Epithelial cell of proximal tubule (primary cell): ENCODE results near the gene FRZB. TPM values are rescaled to one million over a fixed set of nuclear protein-coding genes. Genes with fewer than 3 reads are reported as not detected.
"Not testable (repeated sequence)": the region's sequence is repeated elsewhere in the genome, so short reads cannot be mapped to it uniquely, and the experiment has no call there.

Experiments
- DNase-seq: peaks from one replicate; pipeline ENCODE4 v3.0.0-alpha.2; 2011; ENCODE audit warnings: low read depth
- H3K4me3 ChIP-seq: 2 replicates; pipeline ENCODE4 v1.5.1; 2011; ENCODE audit warnings: low read depth, mild to moderate bottlenecking, low read length
- total RNA-seq: library from RNA; depleted of rRNA; stranded (reverse); fragments of >200 nt; gene quantifications from 2 replicates; pipeline ENCODE4 v1.2.3, GENCODE V29; 2015
- TF ChIP-seq, protein P1 (sequence below): conservative IDR thresholded peaks from 2 replicates; pipeline ENCODE4 v1.5.1; 2012; ENCODE audit warnings: low read depth, mild to moderate bottlenecking, low read length

The FRZB gene
- total RNA-seq, 1 donor from 2014 or later, result not detected

DNA sequence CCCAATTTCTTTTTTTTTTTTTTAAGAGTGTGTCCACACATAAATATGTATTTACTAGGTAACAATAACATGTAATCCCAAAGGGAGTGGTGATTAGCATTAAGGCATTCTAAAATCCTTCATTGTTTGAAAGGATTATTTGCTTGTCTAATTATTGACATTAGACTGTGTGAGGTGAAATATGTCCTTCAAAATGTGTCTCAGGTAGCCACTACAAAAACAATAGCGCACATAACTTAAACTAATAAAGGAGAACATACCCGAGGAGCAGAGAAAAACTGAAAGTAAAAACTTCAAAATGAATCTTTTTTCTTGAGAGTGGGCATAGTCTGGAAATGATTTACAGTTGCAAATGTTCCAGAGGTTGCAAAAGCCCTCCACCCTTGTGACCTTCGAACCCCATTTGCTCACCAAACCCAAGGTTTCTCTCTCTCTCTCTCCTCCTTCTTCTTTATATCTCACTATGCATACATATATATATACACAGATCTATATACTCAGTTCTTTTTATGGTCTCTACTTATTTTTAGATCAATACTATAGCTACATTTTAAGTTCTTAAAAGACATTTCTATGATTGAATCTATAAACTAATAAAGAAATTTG, 24.4 kb upstream of the FRZB start:
- DNase-seq, result no peak

DNA sequence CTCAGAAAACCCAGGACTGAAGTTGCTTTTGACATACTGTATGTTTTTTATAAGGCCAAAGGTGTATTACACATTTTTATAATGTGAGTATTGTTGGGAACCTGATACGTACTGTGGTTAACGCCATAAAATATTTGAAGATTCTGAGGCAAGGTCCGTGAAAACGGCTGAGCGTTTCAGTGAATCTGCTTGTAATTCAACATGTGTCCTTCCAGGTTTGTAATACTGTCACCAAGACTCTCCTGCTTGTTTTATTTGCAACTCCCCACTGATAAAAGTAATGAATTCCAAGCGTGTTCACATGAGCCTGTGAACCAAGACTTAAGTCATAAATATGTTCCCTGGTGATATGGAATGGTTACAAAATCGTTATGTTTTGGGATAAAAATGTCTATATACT, 23.9 kb upstream of the FRZB start:
- TF ChIP-seq, protein P1, sequence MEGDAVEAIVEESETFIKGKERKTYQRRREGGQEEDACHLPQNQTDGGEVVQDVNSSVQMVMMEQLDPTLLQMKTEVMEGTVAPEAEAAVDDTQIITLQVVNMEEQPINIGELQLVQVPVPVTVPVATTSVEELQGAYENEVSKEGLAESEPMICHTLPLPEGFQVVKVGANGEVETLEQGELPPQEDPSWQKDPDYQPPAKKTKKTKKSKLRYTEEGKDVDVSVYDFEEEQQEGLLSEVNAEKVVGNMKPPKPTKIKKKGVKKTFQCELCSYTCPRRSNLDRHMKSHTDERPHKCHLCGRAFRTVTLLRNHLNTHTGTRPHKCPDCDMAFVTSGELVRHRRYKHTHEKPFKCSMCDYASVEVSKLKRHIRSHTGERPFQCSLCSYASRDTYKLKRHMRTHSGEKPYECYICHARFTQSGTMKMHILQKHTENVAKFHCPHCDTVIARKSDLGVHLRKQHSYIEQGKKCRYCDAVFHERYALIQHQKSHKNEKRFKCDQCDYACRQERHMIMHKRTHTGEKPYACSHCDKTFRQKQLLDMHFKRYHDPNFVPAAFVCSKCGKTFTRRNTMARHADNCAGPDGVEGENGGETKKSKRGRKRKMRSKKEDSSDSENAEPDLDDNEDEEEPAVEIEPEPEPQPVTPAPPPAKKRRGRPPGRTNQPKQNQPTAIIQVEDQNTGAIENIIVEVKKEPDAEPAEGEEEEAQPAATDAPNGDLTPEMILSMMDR, result no peak
- H3K4me3 ChIP-seq, result no peak overlapping the region
- DNase-seq, result no peak

More for the DNA sequence above, 24.4 kb upstream of the FRZB start:
- H3K4me3 ChIP-seq, result peak overlapping the region; percentile 31
- TF ChIP-seq, protein P1, result no peak

DNA sequence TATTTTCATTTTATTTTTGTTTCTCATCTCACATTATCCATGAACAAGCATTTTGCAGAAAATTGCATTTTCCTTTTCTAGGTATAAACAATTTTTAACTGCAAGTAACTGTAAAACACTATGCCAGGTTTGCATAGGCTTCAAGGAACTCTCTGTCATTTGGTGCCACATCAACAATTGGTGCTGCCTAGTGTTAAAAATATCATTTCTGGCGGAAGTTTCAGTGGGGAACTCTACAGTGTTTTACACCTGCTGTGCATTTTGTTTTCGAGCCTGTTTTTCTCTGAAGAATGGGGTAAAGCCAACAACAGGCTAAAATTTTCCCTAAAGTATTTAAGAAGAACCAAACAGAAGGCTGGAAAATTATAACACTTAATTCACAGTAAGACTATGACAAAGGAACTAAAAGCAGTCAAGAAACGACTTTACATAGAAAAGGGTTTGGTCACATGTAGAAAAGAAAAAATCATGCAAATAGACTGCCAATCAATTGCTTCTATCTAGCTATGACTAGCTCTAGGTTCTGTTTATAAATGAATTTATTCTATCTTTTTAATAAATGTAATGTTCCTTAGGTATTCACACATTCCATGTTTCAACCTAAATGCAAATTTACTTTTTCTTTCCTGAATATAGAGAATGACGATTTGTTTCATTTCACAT, 21.4 kb upstream of the FRZB start:
- TF ChIP-seq, protein P1, result no peak
- no peak overlapping the region for H3K4me3 ChIP-seq
- DNase-seq, result no peak

DNA sequence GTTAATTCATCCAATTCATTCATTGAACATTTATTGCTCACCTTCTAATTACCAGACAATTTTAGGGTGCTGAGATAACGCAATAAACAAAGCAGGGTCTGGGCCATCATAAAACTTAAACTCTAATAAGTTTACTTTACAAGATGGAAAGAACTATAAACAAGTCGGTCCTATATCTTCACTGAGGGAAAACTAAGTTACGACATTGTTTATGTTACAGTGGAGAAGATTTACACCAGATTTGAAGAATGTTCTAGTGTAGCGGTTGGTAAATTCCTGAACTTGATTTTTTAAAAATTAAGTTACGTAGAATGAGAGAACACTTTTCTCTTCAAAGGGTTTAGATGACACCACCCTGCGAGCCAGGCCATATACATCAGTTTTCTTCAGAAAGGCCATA, 20.7 kb upstream of the FRZB start:
- H3K4me3 ChIP-seq, result no peak overlapping the region
- no peak for DNase-seq
- TF ChIP-seq, protein P1, result no peak

DNA sequence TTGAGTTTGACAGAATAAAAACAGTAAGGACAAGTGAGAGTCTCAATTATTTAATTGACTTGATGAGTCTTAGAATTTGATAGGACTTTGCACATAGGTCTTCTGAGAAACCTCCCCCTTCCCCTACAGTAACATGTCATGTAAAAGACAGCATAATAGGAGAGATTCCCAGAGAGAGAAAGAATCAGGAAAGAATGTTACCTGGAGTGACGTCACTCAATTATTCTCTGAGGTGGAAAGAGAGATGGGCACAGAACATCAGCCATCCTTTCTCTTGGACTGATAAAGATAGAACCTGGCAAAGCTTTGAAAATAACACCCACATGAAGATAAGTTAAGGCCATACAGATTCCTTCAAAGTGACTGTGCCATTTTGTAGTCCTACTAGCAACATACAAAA, 19.3 kb upstream of the FRZB start:
- TF ChIP-seq, protein P1, result no peak
- H3K4me3 ChIP-seq, result no peak overlapping the region
- no peak for DNase-seq

DNA sequence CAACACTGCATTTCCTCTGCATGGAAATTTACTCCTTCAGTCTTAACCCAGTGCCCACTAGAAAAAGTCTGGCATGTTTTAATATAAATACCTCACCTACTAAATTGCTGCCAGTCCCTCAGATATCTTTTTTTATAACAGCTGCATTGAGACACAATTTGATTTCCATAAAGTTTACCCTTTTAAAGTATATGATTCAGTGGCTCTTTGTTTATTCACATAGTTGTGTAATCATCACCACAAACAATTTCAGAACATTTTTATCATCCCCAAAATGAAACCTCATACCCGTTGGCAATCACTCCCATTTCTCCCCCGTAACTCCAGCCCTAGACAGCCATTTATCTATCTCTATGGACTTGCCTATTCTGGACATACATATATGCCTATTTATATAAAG, 17.0 kb upstream of the FRZB start:
- no peak overlapping the region for H3K4me3 ChIP-seq
- no peak for DNase-seq

DNA sequence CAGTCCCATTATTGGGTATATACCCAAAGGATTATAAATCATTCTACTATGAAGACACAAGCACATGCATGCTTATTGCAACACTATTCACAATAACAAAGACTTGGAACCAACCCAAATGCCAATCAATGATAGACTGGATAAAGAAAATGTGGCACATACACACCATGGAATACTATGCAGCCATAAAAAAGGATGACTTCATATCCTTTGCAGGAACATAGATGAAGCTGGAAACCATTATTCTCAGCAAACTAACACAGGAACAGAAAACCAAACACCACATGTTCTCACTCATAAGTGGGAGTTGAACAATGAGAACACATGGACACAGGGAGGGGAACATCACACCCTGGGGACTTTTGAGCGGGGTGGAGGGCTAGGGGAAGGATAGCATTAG, 13.7 kb upstream of the FRZB start:
- not testable (repeated sequence) for DNase-seq, H3K4me3 ChIP-seq

More for the DNA sequence above, 17.0 kb upstream of the FRZB start:
- TF ChIP-seq, protein P1, result no peak

DNA sequence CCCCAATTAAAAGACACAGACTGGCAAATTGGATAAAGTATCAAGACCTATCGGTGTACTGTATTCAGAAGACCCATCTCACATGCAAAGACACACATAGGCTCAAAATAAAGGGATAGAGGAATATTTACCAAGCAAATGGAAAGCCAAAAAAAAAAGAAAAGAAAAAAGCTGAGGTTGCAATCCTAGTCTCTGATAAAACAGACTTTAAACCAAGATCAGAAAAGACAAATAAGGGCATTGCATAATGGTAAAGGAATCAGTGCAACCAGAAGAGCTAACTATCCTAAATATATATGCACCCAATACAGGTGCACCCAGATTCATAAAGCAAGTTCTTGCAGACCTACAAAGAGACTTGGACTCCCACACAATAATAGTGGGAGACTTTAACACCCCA, 10.2 kb upstream of the FRZB start:
- not testable (repeated sequence) for H3K4me3 ChIP-seq, DNase-seq
